Kidney epithelial cell (primary cell): Measurements from ENCODE around the gene AKAP9. TPM values are rescaled to one million over a fixed set of nuclear protein-coding genes. Genes with fewer than 3 reads are reported as not detected.
A peak's percentile ranks its signal among the peaks of the same experiment; 100 is the strongest.

Experiments
- DNase-seq: peaks from one replicate; pipeline ENCODE4 v3.0.0-alpha.2; 2010; ENCODE audit warnings: low read depth
- H3K27me3 ChIP-seq: 2 replicates; pipeline ENCODE4 v1.6.0; 2011; ENCODE audit warnings: low read length; ENCODE audit not compliant: control insufficient read depth, insufficient read depth
- H3K36me3 ChIP-seq: 2 replicates; pipeline ENCODE4 v1.5.1; 2011; ENCODE audit warnings: low read length; ENCODE audit not compliant: control insufficient read depth, insufficient read depth
- H3K4me3 ChIP-seq: 2 replicates; pipeline ENCODE4 v1.5.1; 2011; ENCODE audit warnings: low read depth, mild to moderate bottlenecking, control low read depth, low read length
- CTCF ChIP-seq: IDR thresholded peaks from 2 replicates; pipeline ENCODE4 v1.5.1; 2011; ENCODE audit warnings: mild to moderate bottlenecking, moderate library complexity, low read length, control low read depth, inconsistent platforms; ENCODE audit not compliant: insufficient read depth, poor library complexity, severe bottlenecking
- total RNA-seq: library from RNA; depleted of rRNA; stranded (reverse); fragments of >200 nt; gene quantifications from 2 replicates; pipeline ENCODE4 v1.2.3, GENCODE V29; 2015

AKAP9 gene
- total RNA-seq, 1 donor from 2014 or later = 36.2 TPM

GRCh38 chr7:92052684-92053083 is 112.0 kb downstream of the AKAP9 start:
- Histone ChIP-seq H3K27me3 (no peaks in the 10 kb centered on the region), H3K36me3 (no peaks in the 10 kb centered on the region), H3K4me3 (no peak overlapping the region)
- TF ChIP-seq CTCF = no peak
- DNase-seq = no peak

- Histone ChIP-seq H3K36me3 (no peaks in the 10 kb centered on the region), H3K4me3 (no peak overlapping the region), H3K27me3 (no peaks in the 10 kb centered on the region)
- no peak for DNase-seq
- TF ChIP-seq CTCF = no peak
Measured at GRCh38 chr7:92053312-92053711, 112.7 kb downstream of the AKAP9 start.

GRCh38 chr7:92056286-92056685 is 115.6 kb downstream of the AKAP9 start:
- Histone ChIP-seq H3K27me3 (no peaks in the 10 kb centered on the region), H3K4me3 (no peak overlapping the region), H3K36me3 (no peaks in the 10 kb centered on the region)
- no peak for DNase-seq
- no peak for TF ChIP-seq CTCF

GRCh38 chr7:92057375-92057774 is 116.7 kb downstream of the AKAP9 start:
- DNase-seq = peak; percentile 5

GRCh38 chr7:92058040-92058439 is 117.4 kb downstream of the AKAP9 start:
- Histone ChIP-seq H3K27me3 (no peaks in the 10 kb centered on the region), H3K36me3 (no peaks in the 10 kb centered on the region), H3K4me3 (no peak overlapping the region)
- no peak for DNase-seq
- no peak for TF ChIP-seq CTCF

More at GRCh38 chr7:92057375-92057774, 116.7 kb downstream of the AKAP9 start:
- Histone ChIP-seq H3K4me3 (no peak overlapping the region), H3K27me3 (no peaks in the 10 kb centered on the region), H3K36me3 (no peaks in the 10 kb centered on the region)
- no peak for TF ChIP-seq CTCF

- DNase-seq = no peak
- Histone ChIP-seq H3K4me3 (no peak overlapping the region), H3K36me3 (no peaks in the 10 kb centered on the region), H3K27me3 (no peaks in the 10 kb centered on the region)
- TF ChIP-seq CTCF = no peak
Measured at GRCh38 chr7:92058899-92059298, 118.2 kb downstream of the AKAP9 start.
